Measurements from ENCODE around the gene SAMHD1. TPM values are rescaled to one million over a fixed set of nuclear protein-coding genes. Genes with fewer than 3 reads are reported as not detected.
A peak's percentile ranks its signal among the peaks of the same experiment; 100 is the strongest.
"Not testable (repeated sequence)": the region's sequence is repeated elsewhere in the genome, so short reads cannot be mapped to it uniquely, and the experiment has no call there.

Gene SAMHD1
- total RNA-seq = 52.2 TPM
- long read RNA-seq, full-length matches to known transcripts = 3 of 6 reads
- long read RNA-seq, partial matches to known transcripts = 0 of 6 reads
- long read RNA-seq, other reads (novel, unspliced or antisense) = 3 of 6 reads

GRCh38 chr20:36951198-36951978 lies at the start of gene SAMHD1:
SAMHD1 (minus strand) TSS chr20:36951708; CDS start chr20:36951643, 65 bp downstream.
- intact Hi-C loops (cut with DNase I) = no loop called here
- DNase-seq (ENCODE audit: missing footprints) (peak; percentile 99), ATAC-seq (peak; percentile 97)

- ATAC-seq; intact Hi-C loops (cut with DNase I); DNase-seq (ENCODE audit: missing footprints): not testable (repeated sequence)
These were observed 48.7 kb upstream of the SAMHD1 start for GRCh38 chr20:37000171-37000570.

GRCh38 chr20:36998652-36999051 lies 47.1 kb upstream of the SAMHD1 start:
- ATAC-seq = no peak
- no peak for DNase-seq (ENCODE audit: missing footprints)
- intact Hi-C loops (cut with DNase I) = no loop called here

- DNase-seq (ENCODE audit: missing footprints) (no peak), ATAC-seq (no peak)
- intact Hi-C loops (cut with DNase I) = no loop called here
These were observed 45.6 kb upstream of the SAMHD1 start for GRCh38 chr20:36997121-36997520.

GRCh38 chr20:36994221-36994620 lies 42.7 kb upstream of the SAMHD1 start:
- intact Hi-C loops (cut with DNase I); DNase-seq (ENCODE audit: missing footprints); ATAC-seq: not testable (repeated sequence)

- DNase-seq (ENCODE audit: missing footprints) = no peak
- intact Hi-C loops (cut with DNase I) = no loop called here
- no peak for ATAC-seq
These were observed 41.4 kb upstream of the SAMHD1 start for GRCh38 chr20:36992802-36993334.

GRCh38 chr20:36991703-36992102 lies 40.2 kb upstream of the SAMHD1 start:
- intact Hi-C loops (cut with DNase I) = no loop called here
- no peak for DNase-seq (ENCODE audit: missing footprints)
- ATAC-seq = no peak

GRCh38 chr20:36989797-36990196 lies 38.3 kb upstream of the SAMHD1 start:
- ATAC-seq (no peak), DNase-seq (ENCODE audit: missing footprints) (no peak)
- intact Hi-C loops (cut with DNase I) = no loop called here

GRCh38 chr20:36988494-36988966 lies 37.0 kb upstream of the SAMHD1 start:
- no peak for DNase-seq (ENCODE audit: missing footprints)
- intact Hi-C loops (cut with DNase I) = no loop called here
- ATAC-seq = peak; percentile 39

GRCh38 chr20:36984257-36984638 lies 32.7 kb upstream of the SAMHD1 start:
- intact Hi-C loops (cut with DNase I) = no loop called here
- ATAC-seq = no peak

GRCh38 chr20:36975099-36975818 lies 23.8 kb upstream of the SAMHD1 start:
- DNase-seq (ENCODE audit: missing footprints) (no peak), ATAC-seq (no peak)
- intact Hi-C loops (cut with DNase I) = no loop called here

More at GRCh38 chr20:36984257-36984638, 32.7 kb upstream of the SAMHD1 start:
- DNase-seq (ENCODE audit: missing footprints) = no peak

GRCh38 chr20:36974660-36975059 lies 23.2 kb upstream of the SAMHD1 start:
- ATAC-seq = no peak
- DNase-seq (ENCODE audit: missing footprints) = no peak
- intact Hi-C loops (cut with DNase I) = no loop called here

GRCh38 chr20:36971103-36971502 lies 19.6 kb upstream of the SAMHD1 start:
- intact Hi-C loops (cut with DNase I) = no loop called here
- no peak for DNase-seq (ENCODE audit: missing footprints)
- ATAC-seq = no peak

- ATAC-seq (peak; percentile 20), DNase-seq (ENCODE audit: missing footprints) (no peak)
- intact Hi-C loops (cut with DNase I) = no loop called here
These were observed 18.1 kb upstream of the SAMHD1 start for GRCh38 chr20:36969478-36970186.

- intact Hi-C loops (cut with DNase I) = no loop called here
- ATAC-seq (peak; percentile 31), DNase-seq (ENCODE audit: missing footprints) (no peak)
These were observed 17.5 kb upstream of the SAMHD1 start for GRCh38 chr20:36969051-36969450.

- intact Hi-C loops (cut with DNase I) = no loop called here
- DNase-seq (ENCODE audit: missing footprints) (no peak), ATAC-seq (no peak)
These were observed 16.1 kb upstream of the SAMHD1 start for GRCh38 chr20:36967636-36968035.

GRCh38 chr20:36966965-36967364 lies 15.5 kb upstream of the SAMHD1 start:
- intact Hi-C loops (cut with DNase I); DNase-seq (ENCODE audit: missing footprints); ATAC-seq: not testable (repeated sequence)

- DNase-seq (ENCODE audit: missing footprints); intact Hi-C loops (cut with DNase I); ATAC-seq: not testable (repeated sequence)
These were observed 10.9 kb upstream of the SAMHD1 start for GRCh38 chr20:36962354-36962941.
